ENCODE data around the gene TSG101. TPM values are rescaled to one million over a fixed set of nuclear protein-coding genes. Genes with fewer than 3 reads are reported as not detected.

TSG101 gene
- total RNA-seq: 46.4 TPM

- intact Hi-C loops (cut with DNase I): no loop called here
- TF ChIP-seq POLR2A (IDR thresholded peaks at IDR 0.05) (peak in 1 of 2 donors; percentile 79), POLR2AphosphoS5 (IDR thresholded peaks at IDR 0.05; ENCODE audit: insufficient read depth in 1 of 2, low read depth in 1 of 2) (peak; percentile 92 to 96)
- TF ChIP-seq, protein P1, sequence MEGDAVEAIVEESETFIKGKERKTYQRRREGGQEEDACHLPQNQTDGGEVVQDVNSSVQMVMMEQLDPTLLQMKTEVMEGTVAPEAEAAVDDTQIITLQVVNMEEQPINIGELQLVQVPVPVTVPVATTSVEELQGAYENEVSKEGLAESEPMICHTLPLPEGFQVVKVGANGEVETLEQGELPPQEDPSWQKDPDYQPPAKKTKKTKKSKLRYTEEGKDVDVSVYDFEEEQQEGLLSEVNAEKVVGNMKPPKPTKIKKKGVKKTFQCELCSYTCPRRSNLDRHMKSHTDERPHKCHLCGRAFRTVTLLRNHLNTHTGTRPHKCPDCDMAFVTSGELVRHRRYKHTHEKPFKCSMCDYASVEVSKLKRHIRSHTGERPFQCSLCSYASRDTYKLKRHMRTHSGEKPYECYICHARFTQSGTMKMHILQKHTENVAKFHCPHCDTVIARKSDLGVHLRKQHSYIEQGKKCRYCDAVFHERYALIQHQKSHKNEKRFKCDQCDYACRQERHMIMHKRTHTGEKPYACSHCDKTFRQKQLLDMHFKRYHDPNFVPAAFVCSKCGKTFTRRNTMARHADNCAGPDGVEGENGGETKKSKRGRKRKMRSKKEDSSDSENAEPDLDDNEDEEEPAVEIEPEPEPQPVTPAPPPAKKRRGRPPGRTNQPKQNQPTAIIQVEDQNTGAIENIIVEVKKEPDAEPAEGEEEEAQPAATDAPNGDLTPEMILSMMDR (IDR thresholded peaks at IDR 0.05): no peak
- peaks cover 52% of the 10 kb centered on the region for H3K4me1 ChIP-seq
Observed at GRCh38 chr11:18526521-18527296, at the start of gene TSG101. TSG101 (minus strand) TSS chr11:18526942; CDS start chr11:18526816, 126 bp downstream.

DNA sequence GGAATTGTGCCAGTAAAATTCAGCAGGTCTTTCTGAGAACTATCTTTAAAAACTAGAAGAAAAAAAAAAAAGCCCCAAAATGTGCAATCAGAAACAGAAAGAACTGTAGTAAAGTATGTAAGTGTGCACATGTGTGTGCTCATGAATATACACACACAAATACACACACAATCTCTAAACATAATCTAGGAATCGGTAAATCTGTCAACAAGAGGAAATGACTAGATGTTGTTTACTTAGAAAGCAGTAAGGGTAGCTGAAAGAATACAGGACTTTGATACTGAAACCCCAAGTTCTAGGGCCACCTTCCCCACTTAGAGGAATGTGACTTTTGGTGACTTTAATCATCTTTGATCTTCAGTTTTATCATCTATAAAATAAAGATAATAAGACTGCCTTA is 48.6 kb upstream of the TSG101 start:
- H3K9me3 ChIP-seq: no peaks in the 10 kb centered on the region
- TF ChIP-seq, protein P1 (IDR thresholded peaks at IDR 0.05): no peak
- no peak for TF ChIP-seq POLR2A (IDR thresholded peaks at IDR 0.05)
- TF ChIP-seq POLR2AphosphoS5 (IDR thresholded peaks at IDR 0.05; ENCODE audit: insufficient read depth in 1 of 2, low read depth in 1 of 2): no peak
- no peak for DNase-seq (ENCODE audit: extremely low spot score in 2 of 2)
- intact Hi-C loops (cut with DNase I): no loop called here
- H3K27me3 ChIP-seq: no peaks in the 10 kb centered on the region
- peaks cover 0 to 23% of the 10 kb centered on the region in 2 donors for H3K36me3 ChIP-seq
- no peak overlapping the region for H3K4me3 ChIP-seq
- H3K4me1 ChIP-seq: no peaks in the 10 kb centered on the region
- H3K27ac ChIP-seq: no peak overlapping the region

More at GRCh38 chr11:18526521-18527296, at the start of gene TSG101:
- H3K9me3 ChIP-seq: no peaks in the 10 kb centered on the region
- H3K27me3 ChIP-seq: no peaks in the 10 kb centered on the region
- peak within 1 kb of the TSS; percentile 87 to 99 for H3K4me3 ChIP-seq
- peak; percentile 94 to 97 for DNase-seq (ENCODE audit: extremely low spot score in 2 of 2)
- H3K36me3 ChIP-seq: no peaks in the 10 kb centered on the region
- peak within 1 kb of the TSS; percentile 98 for H3K27ac ChIP-seq

GRCh38 chr11:18567081-18567480 is 40.3 kb upstream of the TSG101 start:
- DNase-seq (ENCODE audit: extremely low spot score in 2 of 2): no peak
- Histone ChIP-seq H3K27me3 (no peaks in the 10 kb centered on the region), H3K4me1 (no peaks in the 10 kb centered on the region), H3K27ac (no peak overlapping the region), H3K9me3 (no peaks in the 10 kb centered on the region), H3K4me3 (no peak overlapping the region), H3K36me3 (peaks cover 0 to 24% of the 10 kb centered on the region in 2 donors)
- intact Hi-C loops (cut with DNase I): no loop called here
- TF ChIP-seq, protein P1 (IDR thresholded peaks at IDR 0.05): no peak
- no peak for TF ChIP-seq POLR2A (IDR thresholded peaks at IDR 0.05)
- no peak for TF ChIP-seq POLR2AphosphoS5 (IDR thresholded peaks at IDR 0.05; ENCODE audit: insufficient read depth in 1 of 2, low read depth in 1 of 2)

- Histone ChIP-seq H3K9me3 (no peaks in the 10 kb centered on the region), H3K4me3 (no peak overlapping the region), H3K4me1 (no peaks in the 10 kb centered on the region), H3K27ac (no peak overlapping the region), H3K36me3 (peaks cover 0 to 29% of the 10 kb centered on the region in 2 donors), H3K27me3 (no peaks in the 10 kb centered on the region)
- DNase-seq (ENCODE audit: extremely low spot score in 2 of 2): no peak
- TF ChIP-seq POLR2A (IDR thresholded peaks at IDR 0.05) (no peak), POLR2AphosphoS5 (IDR thresholded peaks at IDR 0.05; ENCODE audit: insufficient read depth in 1 of 2, low read depth in 1 of 2) (no peak)
- TF ChIP-seq, protein P1 (IDR thresholded peaks at IDR 0.05): no peak
- intact Hi-C loops (cut with DNase I): no loop called here
Observed at GRCh38 chr11:18566406-18566805, 39.7 kb upstream of the TSG101 start.

DNA sequence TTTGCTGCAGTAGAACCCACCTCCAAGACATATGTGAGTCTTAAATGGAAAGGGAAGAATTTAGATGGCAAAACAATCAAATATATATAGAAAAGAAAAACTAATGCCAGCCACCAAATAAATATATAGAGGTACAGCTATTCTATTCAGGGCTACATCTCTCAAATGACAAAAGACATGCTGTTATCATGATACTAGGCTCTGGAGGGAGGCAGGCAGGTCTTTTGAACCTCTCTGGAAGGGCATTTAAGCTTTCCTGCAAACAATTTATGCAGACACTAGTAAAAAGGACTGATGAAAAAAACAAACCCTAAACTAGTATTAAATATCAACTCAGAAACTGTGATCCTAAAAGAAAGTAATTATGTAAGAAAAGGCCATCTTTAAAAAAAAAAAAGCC is 37.4 kb upstream of the TSG101 start:
- intact Hi-C loops (cut with DNase I): no loop called here

More for the DNA sequence above, 37.4 kb upstream of the TSG101 start:
- Histone ChIP-seq H3K4me3 (no peak overlapping the region), H3K27me3 (no peaks in the 10 kb centered on the region), H3K9me3 (no peaks in the 10 kb centered on the region), H3K4me1 (no peaks in the 10 kb centered on the region), H3K27ac (no peak overlapping the region), H3K36me3 (peaks cover 0 to 35% of the 10 kb centered on the region in 2 donors)
- DNase-seq (ENCODE audit: extremely low spot score in 2 of 2): no peak
- TF ChIP-seq POLR2A (IDR thresholded peaks at IDR 0.05): no peak
- no peak for TF ChIP-seq POLR2AphosphoS5 (IDR thresholded peaks at IDR 0.05; ENCODE audit: insufficient read depth in 1 of 2, low read depth in 1 of 2)
- TF ChIP-seq, protein P1 (IDR thresholded peaks at IDR 0.05): no peak
